GM12864 (cell line): ENCODE data around the gene PRM3.
A peak's percentile ranks its signal among the peaks of the same experiment; 100 is the strongest.

Experiments
- DNase-seq: peaks from one replicate; pipeline ENCODE4 v3.0.0-alpha.2; 2011; ENCODE audit warnings: low read depth
- H3K4me3 ChIP-seq: 2 replicates; pipeline ENCODE4 v1.5.1; 2011; ENCODE audit warnings: mild to moderate bottlenecking, low read depth, low read length, control low read depth
- TF ChIP-seq, protein P1 (sequence below): IDR thresholded peaks from 2 replicates; pipeline ENCODE4 v1.5.1; 2011; ENCODE audit warnings: low read depth, mild to moderate bottlenecking, moderate library complexity, low read length, control low read depth, inconsistent platforms; ENCODE audit errors: missing control alignments

The PRM3 gene

DNA sequence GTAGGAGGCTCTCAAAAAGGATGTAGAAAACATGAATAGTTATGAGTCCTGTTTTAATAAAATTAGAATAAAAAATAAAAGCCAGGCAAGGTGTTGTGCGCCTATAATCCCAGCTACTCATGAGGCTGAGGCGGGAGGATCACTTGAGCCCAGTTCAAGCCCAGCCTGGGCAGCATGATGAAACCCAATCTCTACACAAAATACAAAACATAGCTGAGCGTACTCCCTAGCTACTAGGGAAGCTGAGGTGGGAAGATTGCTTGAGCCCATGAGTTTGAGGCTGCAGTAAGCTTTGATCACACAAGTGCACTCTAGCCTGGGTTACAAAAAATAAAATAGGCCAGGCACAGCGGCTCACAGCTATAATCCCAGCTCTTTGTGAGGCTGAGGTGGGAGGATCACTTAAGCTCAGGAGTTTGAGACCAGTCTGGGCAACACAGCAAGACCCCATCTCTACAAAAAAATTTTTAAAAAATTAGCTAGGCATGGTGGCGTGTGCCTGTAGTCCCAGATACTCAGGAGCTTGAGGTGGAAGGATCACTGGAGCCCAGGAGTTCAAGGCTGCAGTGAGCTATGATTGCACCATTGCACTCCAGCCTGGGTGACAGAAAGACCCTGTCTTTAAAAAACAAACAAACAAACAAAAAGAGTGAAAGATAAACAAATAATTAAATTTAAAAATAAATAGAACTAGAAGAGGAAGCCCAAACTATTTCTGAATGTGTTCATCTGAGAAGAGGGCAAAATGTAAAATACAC is 24.9 kb upstream of the PRM3 start:
- DNase-seq: no peak
- TF ChIP-seq, protein P1, sequence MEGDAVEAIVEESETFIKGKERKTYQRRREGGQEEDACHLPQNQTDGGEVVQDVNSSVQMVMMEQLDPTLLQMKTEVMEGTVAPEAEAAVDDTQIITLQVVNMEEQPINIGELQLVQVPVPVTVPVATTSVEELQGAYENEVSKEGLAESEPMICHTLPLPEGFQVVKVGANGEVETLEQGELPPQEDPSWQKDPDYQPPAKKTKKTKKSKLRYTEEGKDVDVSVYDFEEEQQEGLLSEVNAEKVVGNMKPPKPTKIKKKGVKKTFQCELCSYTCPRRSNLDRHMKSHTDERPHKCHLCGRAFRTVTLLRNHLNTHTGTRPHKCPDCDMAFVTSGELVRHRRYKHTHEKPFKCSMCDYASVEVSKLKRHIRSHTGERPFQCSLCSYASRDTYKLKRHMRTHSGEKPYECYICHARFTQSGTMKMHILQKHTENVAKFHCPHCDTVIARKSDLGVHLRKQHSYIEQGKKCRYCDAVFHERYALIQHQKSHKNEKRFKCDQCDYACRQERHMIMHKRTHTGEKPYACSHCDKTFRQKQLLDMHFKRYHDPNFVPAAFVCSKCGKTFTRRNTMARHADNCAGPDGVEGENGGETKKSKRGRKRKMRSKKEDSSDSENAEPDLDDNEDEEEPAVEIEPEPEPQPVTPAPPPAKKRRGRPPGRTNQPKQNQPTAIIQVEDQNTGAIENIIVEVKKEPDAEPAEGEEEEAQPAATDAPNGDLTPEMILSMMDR: no peak
- H3K4me3 ChIP-seq: no peak overlapping the region

DNA sequence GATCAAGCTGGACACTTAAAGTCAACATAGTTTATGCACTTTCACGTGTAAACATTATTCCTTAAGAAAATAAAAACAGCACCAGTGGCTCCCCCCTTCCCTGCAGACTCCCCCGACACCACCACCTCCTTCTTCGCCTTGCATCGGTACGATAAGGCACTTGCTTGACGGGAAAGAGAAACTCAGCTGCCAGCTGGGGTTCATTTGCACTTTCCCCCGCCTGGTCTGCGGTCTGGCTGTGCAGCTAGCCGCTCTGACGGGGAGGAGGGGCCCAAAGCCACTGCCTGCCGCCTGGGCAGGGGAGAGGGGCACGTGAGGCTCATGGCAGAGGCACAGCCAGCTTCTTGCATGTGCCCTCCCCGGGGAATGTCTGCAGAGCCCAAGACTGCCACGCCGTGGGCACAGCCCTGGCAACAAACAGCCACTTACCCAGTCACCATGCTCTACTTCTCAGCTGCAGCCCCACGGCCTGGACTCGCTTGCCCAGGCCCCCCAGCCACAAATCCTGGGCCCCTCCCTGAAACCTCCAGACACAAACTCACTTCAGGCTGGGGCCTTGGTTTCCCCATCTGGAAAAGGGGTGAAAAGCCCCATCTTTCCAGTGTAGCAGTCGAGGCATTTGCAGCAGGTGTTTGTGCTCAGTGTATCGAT is 24.2 kb upstream of the PRM3 start:
- peak overlapping the region; percentile 15 for H3K4me3 ChIP-seq
- peak; percentile 71 for DNase-seq
- TF ChIP-seq, protein P1: no peak

DNA sequence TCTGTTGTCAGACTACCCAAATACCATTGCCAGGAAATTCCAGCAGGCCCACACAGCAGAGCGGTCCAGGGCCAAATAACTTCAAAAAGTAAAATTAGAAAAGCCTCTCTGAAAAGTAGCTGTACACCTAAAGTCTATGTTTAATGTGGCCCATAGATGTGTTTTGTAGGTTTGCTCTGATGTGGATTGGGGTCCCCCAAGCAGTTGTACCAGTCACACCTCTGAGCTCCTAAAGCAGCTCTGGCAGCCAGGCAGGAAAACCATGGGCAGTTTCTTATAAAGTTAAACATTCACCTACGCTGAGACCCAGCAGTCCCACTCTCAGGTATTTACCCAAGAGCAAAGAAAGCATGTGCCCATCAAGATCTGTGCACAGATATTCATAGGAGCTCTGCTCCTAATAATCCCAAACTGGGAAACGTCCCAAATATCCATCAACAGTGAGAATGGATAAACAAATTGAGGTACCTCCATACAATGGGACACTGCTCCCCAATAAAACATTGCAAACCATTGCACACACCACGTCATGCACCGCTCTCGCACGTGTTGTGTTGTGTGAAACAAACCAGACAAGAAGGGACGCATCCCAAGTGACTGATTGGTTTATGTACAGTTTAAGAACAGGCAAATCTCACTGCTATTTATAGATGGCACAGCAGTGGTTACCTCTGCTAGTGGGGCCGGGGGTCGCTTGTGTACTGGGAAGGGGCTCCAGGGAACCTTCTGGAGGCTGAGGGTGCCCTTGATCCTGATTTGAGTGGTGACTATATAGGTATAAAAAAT is 23.5 kb upstream of the PRM3 start:
- DNase-seq: no peak
- H3K4me3 ChIP-seq: peak overlapping the region; percentile 15; the same call in 1 of the 2 replicates
- TF ChIP-seq, protein P1: no peak

DNA sequence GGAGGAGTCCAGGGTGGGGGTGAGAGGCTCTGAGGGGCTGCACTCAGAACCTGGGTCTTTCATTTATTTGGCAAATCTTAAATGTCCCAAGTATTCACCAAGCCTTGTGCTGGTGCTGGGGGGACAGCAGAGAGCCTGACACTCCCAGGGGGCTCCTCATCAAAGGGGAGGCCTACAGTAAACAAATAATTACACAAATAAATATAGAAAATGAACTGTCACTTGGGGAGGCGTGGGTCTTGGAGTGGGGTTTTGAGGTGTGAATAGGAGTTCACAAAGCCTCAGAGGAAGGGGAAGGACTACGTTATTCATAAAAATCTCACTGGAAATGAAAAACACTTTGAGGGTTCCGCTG is 22.9 kb upstream of the PRM3 start:
- H3K4me3 ChIP-seq: no peak overlapping the region
- TF ChIP-seq, protein P1: no peak
- DNase-seq: no peak

DNA sequence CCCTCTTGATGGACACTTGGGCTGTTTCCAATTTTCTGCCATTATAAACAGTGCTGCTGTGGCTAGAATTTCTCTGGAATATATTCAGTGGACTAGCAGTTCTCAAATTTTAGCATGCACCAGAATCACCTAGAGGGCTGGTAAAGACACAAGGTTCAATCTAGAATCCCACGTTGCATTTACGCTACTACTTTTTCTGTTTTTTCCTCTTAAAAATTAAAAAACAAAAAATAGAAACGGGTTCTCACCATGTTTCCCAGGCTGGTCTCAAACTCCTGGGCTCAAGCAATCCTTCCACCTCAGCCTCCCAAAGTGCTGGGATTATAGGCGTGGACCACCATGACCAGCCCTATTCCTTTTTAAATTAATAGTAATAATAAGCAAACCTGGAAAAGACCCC is 22.2 kb upstream of the PRM3 start:
- TF ChIP-seq, protein P1: no peak
- H3K4me3 ChIP-seq: no peak overlapping the region
- no peak for DNase-seq

DNA sequence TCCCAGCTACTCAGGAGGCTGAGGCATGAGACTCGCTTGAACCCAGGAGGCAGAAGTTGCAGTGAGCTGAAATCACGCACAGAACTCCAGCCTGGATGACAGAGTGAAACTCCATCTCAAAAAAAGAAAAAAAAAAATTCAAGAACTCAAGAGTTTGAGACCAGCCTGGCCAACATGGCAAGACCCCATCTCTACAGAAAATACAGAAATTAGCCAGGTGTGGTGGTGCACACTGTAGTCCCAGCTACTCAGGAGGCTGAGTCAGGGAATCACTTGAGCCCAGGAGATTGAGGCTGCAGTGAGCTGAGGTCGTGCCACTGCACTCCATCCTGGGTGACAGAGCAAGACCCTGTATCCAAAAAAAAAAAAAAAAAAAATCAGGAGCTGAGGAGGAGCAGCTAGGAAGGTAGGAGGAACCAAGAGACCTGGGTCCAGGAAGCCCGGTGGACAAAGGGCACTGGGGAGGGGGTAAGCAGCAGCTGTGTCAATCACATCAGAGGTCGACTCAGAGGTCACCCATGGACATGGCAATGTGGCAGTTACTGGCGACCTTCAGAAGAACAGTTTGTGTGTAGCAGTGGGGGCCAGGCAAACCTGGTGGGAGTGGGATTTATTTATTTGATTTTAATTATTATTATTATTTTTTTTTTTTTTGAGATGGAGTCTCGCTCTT is 18.8 kb upstream of the PRM3 start:
- TF ChIP-seq, protein P1: no peak
- H3K4me3 ChIP-seq: no peak overlapping the region
- DNase-seq: no peak
